ENCODE measurements around the gene ADGRV1.

DNA sequence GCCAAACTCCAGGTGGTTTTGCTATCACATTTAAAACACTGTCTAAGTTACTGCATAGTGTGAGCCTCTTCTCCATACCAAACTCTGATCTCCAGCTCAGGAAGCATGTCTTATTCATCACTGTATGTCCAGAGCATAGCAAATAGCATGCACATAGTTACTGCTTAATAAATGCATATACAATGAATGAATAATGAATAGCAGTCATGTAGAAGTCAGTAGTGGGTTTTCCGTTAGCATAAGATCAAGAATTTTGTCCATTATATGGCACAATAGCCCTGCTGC is 495.1 kb downstream of the ADGRV1 start:
- TF ChIP-seq, protein P1, sequence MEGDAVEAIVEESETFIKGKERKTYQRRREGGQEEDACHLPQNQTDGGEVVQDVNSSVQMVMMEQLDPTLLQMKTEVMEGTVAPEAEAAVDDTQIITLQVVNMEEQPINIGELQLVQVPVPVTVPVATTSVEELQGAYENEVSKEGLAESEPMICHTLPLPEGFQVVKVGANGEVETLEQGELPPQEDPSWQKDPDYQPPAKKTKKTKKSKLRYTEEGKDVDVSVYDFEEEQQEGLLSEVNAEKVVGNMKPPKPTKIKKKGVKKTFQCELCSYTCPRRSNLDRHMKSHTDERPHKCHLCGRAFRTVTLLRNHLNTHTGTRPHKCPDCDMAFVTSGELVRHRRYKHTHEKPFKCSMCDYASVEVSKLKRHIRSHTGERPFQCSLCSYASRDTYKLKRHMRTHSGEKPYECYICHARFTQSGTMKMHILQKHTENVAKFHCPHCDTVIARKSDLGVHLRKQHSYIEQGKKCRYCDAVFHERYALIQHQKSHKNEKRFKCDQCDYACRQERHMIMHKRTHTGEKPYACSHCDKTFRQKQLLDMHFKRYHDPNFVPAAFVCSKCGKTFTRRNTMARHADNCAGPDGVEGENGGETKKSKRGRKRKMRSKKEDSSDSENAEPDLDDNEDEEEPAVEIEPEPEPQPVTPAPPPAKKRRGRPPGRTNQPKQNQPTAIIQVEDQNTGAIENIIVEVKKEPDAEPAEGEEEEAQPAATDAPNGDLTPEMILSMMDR (IDR thresholded peaks at IDR 0.05) = no peak
- no peak for TF ChIP-seq GABPA (IDR thresholded peaks at IDR 0.05; ENCODE audit: low read depth)
- TF ChIP-seq, protein P2, sequence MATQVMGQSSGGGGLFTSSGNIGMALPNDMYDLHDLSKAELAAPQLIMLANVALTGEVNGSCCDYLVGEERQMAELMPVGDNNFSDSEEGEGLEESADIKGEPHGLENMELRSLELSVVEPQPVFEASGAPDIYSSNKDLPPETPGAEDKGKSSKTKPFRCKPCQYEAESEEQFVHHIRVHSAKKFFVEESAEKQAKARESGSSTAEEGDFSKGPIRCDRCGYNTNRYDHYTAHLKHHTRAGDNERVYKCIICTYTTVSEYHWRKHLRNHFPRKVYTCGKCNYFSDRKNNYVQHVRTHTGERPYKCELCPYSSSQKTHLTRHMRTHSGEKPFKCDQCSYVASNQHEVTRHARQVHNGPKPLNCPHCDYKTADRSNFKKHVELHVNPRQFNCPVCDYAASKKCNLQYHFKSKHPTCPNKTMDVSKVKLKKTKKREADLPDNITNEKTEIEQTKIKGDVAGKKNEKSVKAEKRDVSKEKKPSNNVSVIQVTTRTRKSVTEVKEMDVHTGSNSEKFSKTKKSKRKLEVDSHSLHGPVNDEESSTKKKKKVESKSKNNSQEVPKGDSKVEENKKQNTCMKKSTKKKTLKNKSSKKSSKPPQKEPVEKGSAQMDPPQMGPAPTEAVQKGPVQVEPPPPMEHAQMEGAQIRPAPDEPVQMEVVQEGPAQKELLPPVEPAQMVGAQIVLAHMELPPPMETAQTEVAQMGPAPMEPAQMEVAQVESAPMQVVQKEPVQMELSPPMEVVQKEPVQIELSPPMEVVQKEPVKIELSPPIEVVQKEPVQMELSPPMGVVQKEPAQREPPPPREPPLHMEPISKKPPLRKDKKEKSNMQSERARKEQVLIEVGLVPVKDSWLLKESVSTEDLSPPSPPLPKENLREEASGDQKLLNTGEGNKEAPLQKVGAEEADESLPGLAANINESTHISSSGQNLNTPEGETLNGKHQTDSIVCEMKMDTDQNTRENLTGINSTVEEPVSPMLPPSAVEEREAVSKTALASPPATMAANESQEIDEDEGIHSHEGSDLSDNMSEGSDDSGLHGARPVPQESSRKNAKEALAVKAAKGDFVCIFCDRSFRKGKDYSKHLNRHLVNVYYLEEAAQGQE (IDR thresholded peaks at IDR 0.05; ENCODE audit: low read depth, low read length) = no peak

Data from SK-N-SH (cell line).